ENCODE measurements around the gene ARL4D. TPM values are rescaled to one million over a fixed set of nuclear protein-coding genes. Genes with fewer than 3 reads are reported as not detected.
"Not testable (repeated sequence)": the region's sequence is repeated elsewhere in the genome, so short reads cannot be mapped to it uniquely, and the experiment has no call there.

The ARL4D gene
- total RNA-seq, 4 donors from 2014 or later: 30.3 to 50.6 (median 43.7) TPM

- no peak for DNase-seq (ENCODE audit: low spot score in 2 of 2)
- intact Hi-C loops (cut with DNase I; ENCODE audit: low total_unique reads): no loop called here
- no peak overlapping the region for H3K4me3 ChIP-seq (ENCODE audit: low read depth, poor library complexity, severe bottlenecking)
- TF ChIP-seq POLR2A (IDR thresholded peaks at IDR 0.05) (no peak), CTCF (IDR thresholded peaks at IDR 0.05) (no peak)
- 23 to 35% methylated on average over 5 of the region's 5 CpGs for WGBS, 2 donors
Observed at GRCh38 chr17:43385046-43385831, 13.6 kb upstream of the ARL4D start.

- TF ChIP-seq CTCF (IDR thresholded peaks at IDR 0.05) (peak in 1 of 3 donors; percentile 32), POLR2A (IDR thresholded peaks at IDR 0.05) (peak in 1 of 2 donors; percentile 96)
- DNase-seq (ENCODE audit: low spot score in 2 of 2): peak; percentile 95 to 98
- H3K4me3 ChIP-seq (ENCODE audit: low read depth, poor library complexity, severe bottlenecking): peak overlapping the region; percentile 54
- intact Hi-C loops (cut with DNase I; ENCODE audit: low total_unique reads): no loop called here
- WGBS, 2 donors: 0 to 1% methylated on average over 36 to 38 of the region's 38 CpGs
Observed at GRCh38 chr17:43388359-43389045, 10.3 kb upstream of the ARL4D start.

- intact Hi-C loops (cut with DNase I; ENCODE audit: low total_unique reads): no loop called here
- peak; percentile 87 to 98 for DNase-seq (ENCODE audit: low spot score in 2 of 2)
- TF ChIP-seq POLR2A (IDR thresholded peaks at IDR 0.05): no peak
- TF ChIP-seq CTCF (IDR thresholded peaks at IDR 0.05): peak in 1 of 3 donors; percentile 85
- H3K4me3 ChIP-seq (ENCODE audit: low read depth, poor library complexity, severe bottlenecking): peak overlapping the region; percentile 54
- 2 to 3% methylated on average over 33 of the region's 33 CpGs for WGBS, 2 donors
Observed at GRCh38 chr17:43389046-43389947, 9.5 kb upstream of the ARL4D start.

- TF ChIP-seq POLR2A (IDR thresholded peaks at IDR 0.05) (no peak), CTCF (IDR thresholded peaks at IDR 0.05) (no peak)
Observed at GRCh38 chr17:43392397-43392796, 6.4 kb upstream of the ARL4D start.

GRCh38 chr17:43393944-43394482 lies 4.8 kb upstream of the ARL4D start:
- no peak overlapping the region for H3K4me3 ChIP-seq (ENCODE audit: low read depth, poor library complexity, severe bottlenecking)
- DNase-seq (ENCODE audit: low spot score in 2 of 2): peak; percentile 92 to 98
- intact Hi-C loops (cut with DNase I; ENCODE audit: low total_unique reads): loop anchor here (2.0 kb wide), 1 partner anchor 89 kb away; the partner anchor contains the start of gene DHX8
- WGBS, 2 donors: 17 to 27% methylated on average over 11 of the region's 11 CpGs
- TF ChIP-seq POLR2A (IDR thresholded peaks at IDR 0.05) (no peak), CTCF (IDR thresholded peaks at IDR 0.05) (peak in 1 of 3 donors; percentile 94)

More at GRCh38 chr17:43392397-43392796, 6.4 kb upstream of the ARL4D start:
- no peak for DNase-seq (ENCODE audit: low spot score in 2 of 2)
- intact Hi-C loops (cut with DNase I; ENCODE audit: low total_unique reads): loop anchor here (2.0 kb wide), 1 partner anchor 90 kb away; the partner anchor contains the start of gene DHX8
- 86% methylated on average over 6 of the region's 6 CpGs for WGBS, 2 donors
- no peak overlapping the region for H3K4me3 ChIP-seq (ENCODE audit: low read depth, poor library complexity, severe bottlenecking)

- intact Hi-C loops (cut with DNase I; ENCODE audit: low total_unique reads); DNase-seq (ENCODE audit: low spot score in 2 of 2); H3K4me3 ChIP-seq (ENCODE audit: low read depth, poor library complexity, severe bottlenecking): not testable (repeated sequence)
- 88 to 89% methylated on average over 12 of the region's 12 CpGs for WGBS, 2 donors
Observed at GRCh38 chr17:43394696-43395095, 4.1 kb upstream of the ARL4D start.
